GM19438 (cell line): Measurements from ENCODE around the gene STX7.

Experiments used
- ATAC-seq: cut with Tn5 transposase; IDR thresholded peaks from one replicate; pipeline ENCODE4 v1.9.1; 2021; ENCODE audit warnings: low read depth; ENCODE audit not compliant: unreplicated experiment

STX7 gene

DNA sequence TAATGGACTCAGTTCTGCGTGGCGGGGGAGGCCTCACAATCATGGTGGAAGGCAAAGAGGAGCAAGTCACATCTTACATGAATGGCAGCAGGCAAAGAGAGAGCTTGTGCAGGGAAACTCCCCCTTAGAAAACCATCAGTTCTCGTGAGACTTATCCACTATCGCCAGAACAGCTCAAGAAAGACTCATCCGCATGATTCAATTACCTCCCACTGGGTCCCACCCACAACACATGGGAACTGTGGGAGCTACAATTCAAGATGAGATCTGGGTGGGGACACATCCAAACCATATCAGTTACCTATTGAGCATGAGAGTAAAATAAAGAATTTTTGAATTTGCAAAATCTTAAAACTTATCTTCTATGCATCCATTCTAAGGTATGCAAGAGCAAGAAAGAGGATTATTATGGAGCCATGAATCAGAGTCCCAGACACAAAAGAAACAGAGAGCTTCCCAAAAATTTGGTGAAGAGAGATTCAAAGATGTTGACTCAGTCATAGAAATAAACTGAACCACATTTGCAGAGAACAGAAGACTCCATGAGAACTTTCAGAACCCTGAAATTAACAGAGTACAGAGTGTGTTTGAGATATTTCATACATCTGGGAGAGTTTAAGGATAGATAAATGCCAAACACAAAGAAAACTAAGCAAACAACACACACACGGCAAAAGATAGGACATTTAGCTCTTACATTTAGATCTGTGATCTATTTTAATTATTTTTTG lies 94.5 kb downstream of the STX7 start:
- no peak for ATAC-seq

DNA sequence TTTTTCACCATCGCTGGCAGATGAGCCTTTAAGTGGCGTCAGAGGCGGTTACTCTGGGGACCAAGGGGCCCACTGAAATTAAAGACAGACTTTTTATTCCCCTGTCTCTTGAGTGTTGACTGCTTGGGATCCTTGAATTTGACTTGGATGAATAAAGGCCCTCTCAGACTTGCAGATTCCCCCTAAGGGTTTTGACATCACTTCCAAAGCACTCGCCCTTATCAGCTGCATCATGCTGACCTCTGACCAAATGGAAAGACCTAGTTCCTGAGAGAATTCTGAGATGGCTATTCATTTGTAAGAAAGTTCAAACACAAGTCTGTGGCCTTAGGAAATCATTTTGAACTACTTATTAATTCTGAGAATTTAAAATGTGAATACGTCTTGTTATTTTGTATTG lies 98.2 kb downstream of the STX7 start:
- ATAC-seq = no peak

DNA sequence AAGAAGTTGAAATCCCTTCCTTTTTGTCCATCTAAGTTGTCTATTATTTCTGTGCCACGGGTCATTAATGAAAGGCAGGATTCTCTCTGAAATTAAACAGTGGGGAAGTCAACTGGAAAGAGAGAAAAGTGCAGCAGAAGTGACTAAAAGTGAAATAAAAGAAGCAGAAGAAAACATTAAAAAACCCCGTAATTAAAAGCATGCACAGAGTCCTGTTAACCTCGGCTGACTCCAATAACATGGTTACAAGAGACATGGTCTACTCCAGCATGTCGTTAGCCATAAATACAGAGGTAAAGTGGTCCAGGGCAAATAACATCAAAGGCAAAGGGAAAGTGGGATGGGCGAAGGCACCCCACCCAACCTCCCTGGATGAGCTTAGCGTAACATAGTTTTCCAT lies 98.6 kb downstream of the STX7 start:
- no peak for ATAC-seq

DNA sequence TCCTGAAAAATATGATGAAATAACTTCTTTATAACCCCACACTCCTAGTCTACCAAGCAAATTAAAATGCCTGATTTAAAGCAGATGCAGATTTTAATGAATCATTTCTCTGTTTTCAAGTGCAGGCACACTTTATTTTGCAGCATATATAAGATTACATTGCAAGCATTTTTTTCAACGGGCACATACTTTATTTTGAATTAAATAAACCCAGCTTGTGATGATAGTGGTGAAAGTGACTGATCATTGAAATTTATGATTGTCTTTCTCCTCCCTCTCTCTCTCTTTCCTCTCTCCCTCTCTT lies 99.5 kb downstream of the STX7 start:
- ATAC-seq = no peak

DNA sequence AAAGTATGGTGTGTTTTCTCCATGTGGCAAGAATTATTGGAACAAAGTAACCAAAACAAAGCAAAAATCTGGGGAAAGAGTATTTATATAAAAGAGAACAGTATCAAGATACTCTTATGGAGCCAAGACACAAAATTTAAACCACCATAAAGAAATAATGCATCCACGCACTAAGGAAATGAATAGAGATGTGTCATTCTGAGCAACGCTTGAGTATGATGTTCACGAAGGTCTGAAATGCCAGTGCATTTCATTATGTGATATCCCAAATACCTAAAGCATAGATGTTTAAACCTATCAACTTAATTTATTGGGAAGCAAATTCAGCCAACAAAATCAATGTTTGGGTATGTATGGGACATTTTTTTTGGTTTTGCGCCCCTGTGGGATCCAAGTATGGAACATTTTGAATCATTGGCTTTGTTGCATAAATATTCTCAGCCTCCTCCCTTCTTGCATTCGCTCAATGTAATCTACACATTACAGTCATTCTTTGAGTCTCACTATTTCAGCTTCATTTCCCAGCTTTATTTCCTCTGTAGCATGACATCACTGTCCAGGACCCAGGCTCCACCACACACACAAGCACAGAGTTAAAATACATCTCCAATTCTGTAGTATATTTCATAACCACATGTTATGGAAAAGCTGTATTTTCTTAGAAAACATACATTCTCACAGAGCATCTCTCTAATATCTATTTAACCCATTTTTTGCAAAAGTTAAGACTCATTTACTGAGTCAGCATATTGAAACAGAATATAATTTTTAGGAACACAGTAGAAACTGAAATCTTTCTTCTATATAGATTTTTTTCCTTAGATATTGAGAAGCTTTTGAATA lies 100.0 kb downstream of the STX7 start:
- ATAC-seq = no peak

DNA sequence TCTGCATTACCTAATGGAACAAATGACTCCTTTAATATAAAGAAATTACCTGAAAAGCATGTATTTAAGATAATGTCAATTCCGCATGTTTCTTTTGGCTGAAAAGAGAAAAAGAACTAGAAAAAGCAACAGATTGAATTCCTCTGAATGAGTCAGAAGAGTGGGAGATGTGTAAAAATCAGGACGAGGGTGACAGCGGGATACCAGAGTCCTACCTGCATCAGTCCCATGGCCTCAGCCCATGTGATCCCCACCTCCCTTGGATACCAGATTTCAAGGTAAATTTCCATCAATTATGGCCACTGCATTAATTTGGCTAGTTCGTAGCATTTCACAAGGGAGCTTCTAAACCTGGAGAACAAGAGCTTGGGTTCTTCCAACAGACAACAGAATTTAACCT lies 101.6 kb downstream of the STX7 start:
- ATAC-seq = no peak

DNA sequence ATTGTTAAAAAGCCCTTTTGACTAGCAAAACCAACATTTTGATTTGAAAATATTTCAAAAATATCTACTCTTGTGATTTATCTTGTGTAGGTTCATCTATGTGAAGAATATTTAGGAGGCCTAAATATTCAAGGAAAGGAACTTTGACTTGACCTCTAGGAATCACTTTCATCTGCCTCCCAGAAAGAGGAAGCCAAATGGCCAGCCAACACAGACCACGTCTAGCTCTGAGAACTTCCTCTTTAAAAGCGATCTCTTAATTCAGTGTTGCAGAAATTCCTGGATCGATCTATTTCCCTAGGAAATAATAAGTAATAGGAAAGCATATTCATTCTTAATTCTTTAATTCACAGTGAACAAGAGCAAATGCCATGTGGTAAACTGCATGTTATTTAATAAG lies 102.1 kb downstream of the STX7 start:
- ATAC-seq = no peak

DNA sequence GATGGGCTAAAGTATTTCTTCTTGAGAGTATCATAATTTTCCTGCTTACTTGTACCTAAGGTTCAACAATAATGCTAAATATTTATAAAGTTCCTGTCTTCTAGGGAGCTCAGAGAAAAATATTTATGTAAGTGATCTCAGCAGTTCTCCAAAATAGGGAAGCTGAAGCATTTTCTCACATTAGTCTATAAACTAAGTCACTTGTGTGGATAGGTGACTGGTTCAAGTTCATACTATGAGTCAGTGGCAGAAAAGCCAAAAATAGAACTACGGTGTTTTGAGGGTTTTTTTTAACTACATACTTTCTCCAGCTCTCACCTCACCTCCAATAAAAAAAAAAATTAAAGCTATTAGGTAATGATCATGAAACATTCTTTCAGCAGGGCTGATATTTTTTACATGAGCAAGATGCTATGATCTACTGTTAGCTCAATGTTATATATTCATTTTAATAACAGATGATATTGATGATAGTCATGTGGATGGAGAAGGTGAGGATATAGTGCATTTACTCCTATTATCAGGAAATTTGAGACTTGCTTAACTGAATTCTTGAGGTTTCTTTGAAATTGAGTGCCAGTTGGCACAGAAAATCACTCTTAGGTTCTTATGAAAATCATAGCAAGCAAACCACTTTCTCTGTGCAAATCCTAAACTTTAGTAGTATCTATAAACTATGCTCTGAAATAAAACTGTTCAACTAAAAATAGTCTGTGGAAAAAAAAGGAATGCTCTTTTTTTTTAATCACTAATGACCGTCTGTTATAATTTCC lies 107.6 kb downstream of the STX7 start:
- ATAC-seq = no peak

DNA sequence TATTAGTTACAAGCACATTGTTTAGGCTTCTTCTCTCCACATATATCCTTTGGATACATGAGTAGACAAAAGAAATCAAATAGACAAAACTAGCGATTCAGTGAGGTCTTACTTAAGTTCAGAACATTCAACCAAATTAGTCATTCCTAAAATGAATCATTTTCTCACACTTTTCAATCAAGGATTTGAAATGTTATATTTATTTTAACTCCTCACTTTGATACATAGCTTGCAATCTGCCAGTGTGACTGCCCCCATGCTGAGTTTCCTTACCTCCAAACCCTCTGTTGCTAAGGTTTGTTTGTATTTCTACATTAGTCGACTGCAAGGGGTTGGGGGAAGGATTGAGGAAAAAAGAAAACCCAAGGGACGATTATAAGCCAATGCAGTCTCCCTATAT lies 108.2 kb downstream of the STX7 start:
- ATAC-seq = no peak

DNA sequence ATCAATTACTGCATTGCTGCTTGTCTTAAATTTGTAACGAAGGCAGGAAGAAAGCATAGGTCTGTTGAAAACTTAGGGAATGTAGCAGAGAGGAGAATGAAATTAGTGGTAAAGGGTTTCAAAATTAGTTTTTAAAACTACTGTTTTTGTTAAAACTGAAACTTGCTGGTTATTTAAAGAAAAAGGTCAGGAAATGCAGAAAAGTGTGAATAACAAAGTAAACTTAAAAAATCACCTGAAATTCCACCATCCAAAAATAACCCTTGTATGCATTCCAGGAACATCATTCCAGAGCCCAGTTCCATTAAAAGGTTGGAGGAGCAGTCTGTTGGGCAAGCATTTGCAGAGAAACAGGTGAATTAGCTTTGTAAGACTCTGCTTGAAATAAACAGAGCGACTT lies 108.6 kb downstream of the STX7 start:
- ATAC-seq = no peak

DNA sequence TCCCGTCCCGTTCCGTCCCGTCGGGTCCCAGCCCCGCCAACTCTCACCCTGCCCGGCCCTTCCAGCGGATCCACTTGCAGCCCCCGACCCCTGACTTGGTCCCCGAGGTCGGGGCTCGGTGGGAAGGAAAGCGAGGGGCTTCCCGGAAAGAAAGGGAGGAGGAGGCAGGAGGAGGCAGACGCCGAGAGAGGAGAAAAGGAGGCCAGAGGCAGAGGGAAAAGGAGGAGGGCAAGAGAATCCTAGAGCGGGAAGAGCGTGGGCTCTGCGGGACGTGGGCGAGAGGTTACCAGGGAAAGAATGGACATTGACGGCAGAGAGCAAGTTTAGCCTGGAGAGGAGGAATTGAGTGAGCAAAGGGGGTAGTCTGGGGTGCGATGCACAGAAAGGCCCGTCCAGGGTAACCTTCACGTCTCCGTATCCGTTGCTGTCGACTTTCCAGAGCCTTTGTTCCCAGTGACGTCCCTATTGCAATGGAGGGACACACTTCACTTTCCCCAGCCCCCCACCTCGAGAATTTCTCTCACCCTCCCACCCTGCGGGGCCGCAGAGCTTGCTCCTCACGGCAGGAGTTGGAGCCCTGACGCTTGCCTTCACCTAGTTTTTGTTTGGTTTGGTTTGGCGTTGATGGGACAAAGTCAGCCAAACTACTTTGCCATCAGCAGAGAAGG lies 111.2 kb downstream of the STX7 start:
- ATAC-seq = no peak

DNA sequence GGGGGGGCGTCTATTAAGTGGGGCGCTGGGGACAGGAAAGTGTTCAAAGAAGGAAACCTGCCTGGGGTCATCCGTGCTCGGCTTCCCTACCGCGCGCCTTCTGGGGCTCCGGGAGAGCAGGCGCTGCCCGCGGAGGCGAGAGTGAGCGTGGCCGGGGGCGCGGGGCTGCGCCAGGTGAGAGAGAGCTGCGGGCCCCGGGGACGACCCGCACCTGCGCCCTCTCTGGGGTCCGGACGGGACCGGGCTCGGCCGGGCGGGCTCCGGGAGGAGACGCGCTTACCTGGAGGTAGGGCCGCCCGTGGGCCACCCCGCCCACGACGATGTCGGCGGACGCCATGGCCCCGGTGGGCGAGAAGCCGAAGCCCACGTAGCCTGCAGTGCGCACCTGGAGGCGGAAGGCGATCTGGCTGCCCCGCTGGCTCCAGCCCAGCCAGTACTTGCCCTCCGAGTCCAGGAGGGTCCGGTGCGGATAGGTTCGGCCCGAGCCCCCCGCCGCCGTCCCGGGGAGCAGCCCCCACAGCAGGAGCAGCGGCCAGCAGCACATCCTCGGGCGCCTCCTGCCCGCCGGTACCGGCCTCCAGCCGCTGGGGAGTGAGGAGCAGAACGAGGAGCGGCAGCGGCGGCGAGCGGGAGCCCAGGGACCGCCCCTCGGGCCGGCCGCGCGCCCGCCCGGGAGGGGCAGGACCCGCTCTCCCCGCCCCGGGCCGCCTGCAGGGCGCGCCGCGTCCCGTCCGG lies 111.9 kb downstream of the STX7 start, which contains the start of gene MOXD1:
TSS of gene MOXD1 (minus strand) at position 593 of the 735 bp plus-strand sequence. CDS start at position 544, 49 bp downstream.
- peak; percentile 58 for ATAC-seq

DNA sequence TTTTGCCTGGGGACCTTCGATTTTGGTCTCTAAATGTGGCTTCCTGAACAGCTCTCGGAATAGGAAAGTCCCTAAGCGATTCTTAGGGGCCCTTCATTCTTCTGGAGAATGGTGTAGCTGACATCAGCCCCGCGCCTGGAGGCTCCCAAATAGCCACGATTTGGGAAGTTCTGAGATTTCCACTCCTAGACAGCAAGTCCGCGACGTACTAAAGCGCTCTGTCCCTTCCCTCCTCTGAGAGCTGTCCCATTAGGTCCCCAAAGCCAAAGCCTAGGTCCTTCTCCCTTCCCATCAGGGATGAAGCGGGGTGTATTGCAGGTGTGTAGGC lies 112.4 kb downstream of the STX7 start:
- no peak for ATAC-seq

DNA sequence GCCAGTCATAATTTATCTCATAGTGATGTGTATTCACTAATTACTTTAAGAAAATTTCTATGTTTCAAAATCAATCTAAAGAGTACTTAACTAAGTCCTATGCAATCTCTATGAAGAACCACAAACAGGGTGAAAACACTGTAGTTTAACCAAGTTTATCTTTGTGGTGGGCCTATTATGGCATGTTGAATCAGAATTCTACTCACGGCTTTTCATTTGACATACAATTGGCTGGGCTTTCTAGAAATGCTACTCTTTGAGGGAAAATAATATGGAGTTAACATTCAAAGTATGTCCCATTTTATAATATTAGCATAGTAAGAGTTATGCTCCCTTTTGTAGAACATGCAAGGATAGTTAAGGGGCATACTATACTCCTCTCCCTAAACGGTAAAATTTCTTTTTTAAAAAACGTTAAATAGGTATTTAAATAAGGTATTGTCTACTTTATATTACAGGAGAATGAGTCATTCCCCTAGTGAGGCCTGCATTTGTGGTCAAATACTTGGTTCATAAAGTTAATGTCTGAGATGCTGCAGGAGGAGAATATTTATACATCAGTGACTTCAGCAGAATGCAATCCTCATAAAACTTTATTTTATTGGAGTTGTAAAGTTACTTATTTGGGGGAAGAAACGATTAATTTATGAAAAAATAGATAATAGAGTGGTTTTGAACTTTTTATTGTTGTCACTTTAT lies 113.4 kb downstream of the STX7 start:
- ATAC-seq = no peak
